Heart right ventricle (tissue), 16 donors: ENCODE data around the gene SLC1A4. TPM values are rescaled to one million over a fixed set of nuclear protein-coding genes. Genes with fewer than 3 reads are reported as not detected.

Experiments used
- ATAC-seq, 8 donors: fragments of 200-7000 bp; cut with Tn5 transposase; one replicate each; pipeline ENCODE4 v1.9.1; 2020; ENCODE audit warnings: mild to moderate bottlenecking in 8 of 8, moderate library complexity in 8 of 8, moderate number of reproducible peaks in 1 of 8
- DNase-seq, 2 donors: peaks; one replicate each; pipeline ENCODE4 v3.0.0-alpha.2; 2020
- H3K27ac ChIP-seq, 10 donors: fragments of 200-600 bp; sonication (generic) in 2 of 10; one replicate each; pipeline versions ENCODE4 v1.5.0 to v1.8.0; 2020 to 2022; ENCODE audit warnings: mild to moderate bottlenecking in 3 of 10
- H3K27me3 ChIP-seq, 7 donors: fragments of 200-600 bp; one replicate each; pipeline ENCODE4 v1.8.0; 2021 to 2022; ENCODE audit warnings: mild to moderate bottlenecking in 2 of 7
- H3K36me3 ChIP-seq, 9 donors: fragments of 200-600 bp; sonication (generic) in 1 of 9; one replicate each; pipeline versions ENCODE4 v1.5.0 to v1.8.0; 2020 to 2022; ENCODE audit warnings: mild to moderate bottlenecking in 2 of 9
- H3K4me1 ChIP-seq, 9 donors: fragments of 200-600 bp; sonication (generic) in 1 of 9; one replicate each; pipeline versions ENCODE4 v1.5.0 to v1.8.0; 2020 to 2022; ENCODE audit warnings: mild to moderate bottlenecking in 4 of 9
- H3K4me3 ChIP-seq, 10 donors: fragments of 200-600 bp; sonication (generic) in 2 of 10; one replicate each; pipeline versions ENCODE4 v1.5.0 to v1.8.0; 2020 to 2022; ENCODE audit warnings: mild to moderate bottlenecking in 7 of 10, moderate library complexity in 2 of 10
- H3K9me3 ChIP-seq, 11 donors: fragments of 200-600 bp in 10 of 11; sonication (generic) in 2 of 11; one replicate each; pipeline versions ENCODE4 v1.5.0 to v1.8.0; 2013 to 2022; ENCODE audit warnings: mild to moderate bottlenecking in 2 of 11, control low read depth in 1 of 11, moderate library complexity in 1 of 11
- WGBS, 2 donors: extraction: QIAGEN DNeasy Blood & Tissue Kit; methylation state at CpG; one replicate each; pipeline ENCODE4 v1.1.7; 2013; ENCODE audit warnings: inconsistent platforms in 1 of 2; 5-methylcytosine and 5-hydroxymethylcytosine counted together
- intact Hi-C, 10 donors: fragments of 100-400 bp; cut with DNase I; formaldehyde crosslinking; loops; one replicate each; pipeline versions ENCODE4 v1.11.1 to v1.14.2; 2022
- polyA plus RNA-seq, 2 donors: library from polyadenylated mRNA; stranded (reverse); fragments of 200-250 nt; gene quantifications; one replicate each; pipeline ENCODE4 v1.2.3, GENCODE V29; 2013
- total RNA-seq, 10 donors: library from RNA; stranded (reverse); fragmentation: NEBNext Ultra II Directional in 3 of 10; extraction: Animal tissue kit (Norgen Biotek cat#: 25700) in 3 of 10; gene quantifications; one replicate each; pipeline versions ENCODE4 v1.2.1 to v1.2.4, GENCODE V29; 2021 to 2023
- TF ChIP-seq, protein P1 (sequence below), 9 donors: fragments of 200-600 bp; sonication (generic) in 2 of 9; IDR thresholded peaks; one replicate each; pipeline versions ENCODE4 v1.5.0 to v1.8.0; 2021 to 2022; ENCODE audit warnings: antibody characterized with exemption in 9 of 9, mild to moderate bottlenecking in 5 of 9, moderate library complexity in 1 of 9
- donor health status: Arrhythmogenic right ventricular cardiomyopathy.
- donor health status: ischemic (EF 13 %, LVEDD 7.1; RV severe dilation, severe dysfunction).
- donor health status: healthy with polysubstance abuse.
- donor health status: DM: no; HTN: yes; CAD: no.
- donor health status: DM: no; HTN: no; CAD: no.
- donor health status: ischemic (EF 25% LVEDD 6.9; RV normal size, moderate dysfunction).
- donor health status: ischemic (EF 25% LVEDD 5.7; RV mildly dilated, moderate dysfunction).
- donor health status: healthy.
- donor health status: DM: yes; HTN: yes; CAD: no.
- donor health status: Ischemic cardiomyopathy.
- donor health status: ischemic (EF 35%, LVEDD 5.7; RV mildly dilated, moderate dysfunction).
- donor health status: nonischemic (EF 11% LVEDD 7.7; RV severe dilation, severe dysfunction).
- donor health status: DM: yes; HTN: yes; CAD: no.
- donor health status: PGD.
- donor health status: ischemic (EF 29% LVEDD 5.4; RV normal size, mild dysfunction).
- donor health status: nonischemic (EF 23%, LVEDD 6.1; RV moderate dilation, normal function).

SLC1A4 gene
- total and polyA plus RNA-seq, 12 donors, result 2.1 to 18.7 (median 11.3) TPM

GRCh38 chr2:64947885-64948284 is 41.3 kb upstream of the SLC1A4 start:
- no peak overlapping the region for H3K27ac ChIP-seq
- 83 to 94% methylated on average over 4 of the region's 4 CpGs for WGBS, 2 donors
- H3K4me1 ChIP-seq, result peaks cover 0 to 29% (median 0%) of the 10 kb centered on the region in 9 donors
- H3K36me3 ChIP-seq, result no peaks in the 10 kb centered on the region
- no peak overlapping the region for H3K4me3 ChIP-seq
- intact Hi-C loops, result no loop called here
- no peaks in the 10 kb centered on the region for H3K9me3 ChIP-seq
- no peaks in the 10 kb centered on the region for H3K27me3 ChIP-seq
- no peak for ATAC-seq
- no peak for DNase-seq
- TF ChIP-seq, protein P1, sequence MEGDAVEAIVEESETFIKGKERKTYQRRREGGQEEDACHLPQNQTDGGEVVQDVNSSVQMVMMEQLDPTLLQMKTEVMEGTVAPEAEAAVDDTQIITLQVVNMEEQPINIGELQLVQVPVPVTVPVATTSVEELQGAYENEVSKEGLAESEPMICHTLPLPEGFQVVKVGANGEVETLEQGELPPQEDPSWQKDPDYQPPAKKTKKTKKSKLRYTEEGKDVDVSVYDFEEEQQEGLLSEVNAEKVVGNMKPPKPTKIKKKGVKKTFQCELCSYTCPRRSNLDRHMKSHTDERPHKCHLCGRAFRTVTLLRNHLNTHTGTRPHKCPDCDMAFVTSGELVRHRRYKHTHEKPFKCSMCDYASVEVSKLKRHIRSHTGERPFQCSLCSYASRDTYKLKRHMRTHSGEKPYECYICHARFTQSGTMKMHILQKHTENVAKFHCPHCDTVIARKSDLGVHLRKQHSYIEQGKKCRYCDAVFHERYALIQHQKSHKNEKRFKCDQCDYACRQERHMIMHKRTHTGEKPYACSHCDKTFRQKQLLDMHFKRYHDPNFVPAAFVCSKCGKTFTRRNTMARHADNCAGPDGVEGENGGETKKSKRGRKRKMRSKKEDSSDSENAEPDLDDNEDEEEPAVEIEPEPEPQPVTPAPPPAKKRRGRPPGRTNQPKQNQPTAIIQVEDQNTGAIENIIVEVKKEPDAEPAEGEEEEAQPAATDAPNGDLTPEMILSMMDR (IDR thresholded peaks at IDR 0.05), result no peak

- 87 to 91% methylated on average over 14 of the region's 14 CpGs for WGBS, 2 donors
- TF ChIP-seq, protein P1 (IDR thresholded peaks at IDR 0.05), result no peak
- Histone ChIP-seq H3K4me3 (no peak overlapping the region), H3K27ac (no peak overlapping the region), H3K36me3 (no peaks in the 10 kb centered on the region), H3K27me3 (no peaks in the 10 kb centered on the region), H3K4me1 (peaks cover 0 to 15% (median 0%) of the 10 kb centered on the region in 9 donors), H3K9me3 (peaks cover 0 to 7% (median 2%) of the 10 kb centered on the region in 11 donors)
- ATAC-seq (no peak), DNase-seq (no peak)
- intact Hi-C loops, result loop anchor here in 1 of 10 donors (5.0 kb wide), 1 partner anchor 52 kb away; no protein-coding TSS in a partner anchor
Observed at GRCh38 chr2:64950226-64951160, 38.7 kb upstream of the SLC1A4 start.

DNA sequence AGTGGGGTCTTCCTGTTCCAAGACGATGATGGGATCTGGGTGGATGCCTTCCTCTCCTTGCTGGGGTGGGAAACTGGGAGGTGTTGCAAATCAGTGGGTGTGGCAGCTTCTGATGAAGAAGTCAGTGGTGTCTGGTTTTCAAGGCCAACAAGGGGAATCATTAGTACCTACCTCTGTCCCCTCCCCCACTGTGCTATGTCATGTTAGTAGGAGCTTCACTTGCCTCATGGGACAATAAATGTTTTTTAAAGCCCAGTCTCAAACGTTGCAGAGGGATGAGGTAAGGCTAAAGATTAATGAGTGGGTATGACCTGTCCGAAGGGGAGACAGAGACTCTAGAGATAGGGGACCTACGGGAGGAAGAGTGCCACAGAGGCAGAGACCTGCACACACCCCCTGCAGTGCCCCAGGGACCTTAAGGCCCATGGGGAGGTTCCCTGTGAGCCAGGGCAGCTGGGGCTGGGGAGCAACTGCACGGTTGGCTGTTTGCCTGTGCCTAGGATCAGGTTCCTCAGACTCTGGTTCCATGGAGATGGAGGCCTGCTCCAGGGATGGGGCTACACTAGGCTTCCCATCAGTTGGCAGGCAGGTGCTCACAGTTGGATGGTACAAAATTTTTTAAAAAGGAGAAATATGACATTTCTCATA is 37.8 kb upstream of the SLC1A4 start:
- DNase-seq (no peak), ATAC-seq (no peak)
- Histone ChIP-seq H3K4me3 (no peak overlapping the region), H3K27me3 (no peaks in the 10 kb centered on the region), H3K36me3 (no peaks in the 10 kb centered on the region), H3K4me1 (peaks cover 0 to 6% (median 0%) of the 10 kb centered on the region in 9 donors), H3K27ac (no peak overlapping the region), H3K9me3 (peaks cover 0 to 11% (median 5%) of the 10 kb centered on the region in 11 donors)
- 59 to 66% methylated on average over 5 of the region's 5 CpGs for WGBS, 2 donors
- intact Hi-C loops, result loop anchor here in 1 of 10 donors (5.0 kb wide), 1 partner anchor 51 kb away; no protein-coding TSS in a partner anchor
- TF ChIP-seq, protein P1 (IDR thresholded peaks at IDR 0.05), result no peak

DNA sequence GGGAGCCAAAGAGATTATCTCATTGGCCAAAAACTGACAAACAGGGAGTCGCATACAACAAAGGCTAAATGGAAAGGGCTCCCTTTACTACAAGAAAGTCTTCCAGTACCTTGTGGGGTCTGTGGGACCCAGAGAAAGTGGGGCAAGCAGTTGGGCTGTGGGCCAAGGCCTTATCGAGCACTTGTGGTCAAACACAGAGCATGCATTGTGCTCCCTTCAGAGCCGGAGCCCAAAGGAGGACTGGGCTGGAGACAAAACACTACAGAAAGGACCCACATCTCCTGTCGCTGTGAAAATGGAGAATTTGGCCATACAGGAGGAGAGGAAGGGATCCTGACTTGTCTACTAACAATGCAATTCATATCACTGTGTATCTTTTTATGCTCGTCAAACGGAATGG is 37.1 kb upstream of the SLC1A4 start:
- no peaks in the 10 kb centered on the region for H3K36me3 ChIP-seq
- no peak overlapping the region for H3K4me3 ChIP-seq
- intact Hi-C loops, result loop anchor here in 1 of 10 donors (5.0 kb wide), 1 partner anchor 50 kb away; no protein-coding TSS in a partner anchor
- WGBS, 2 donors, result 75 to 83% methylated on average over 6 of the region's 6 CpGs
- peaks cover 0 to 11% (median 5%) of the 10 kb centered on the region in 11 donors for H3K9me3 ChIP-seq
- no peaks in the 10 kb centered on the region for H3K27me3 ChIP-seq
- ATAC-seq (no peak), DNase-seq (no peak)
- no peak overlapping the region for H3K27ac ChIP-seq
- TF ChIP-seq, protein P1 (IDR thresholded peaks at IDR 0.05), result no peak
- H3K4me1 ChIP-seq, result peaks cover 0 to 3% (median 0%) of the 10 kb centered on the region in 9 donors
